ENCODE data around the gene PLAC8L1. TPM values are rescaled to one million over a fixed set of nuclear protein-coding genes. Genes with fewer than 3 reads are reported as not detected.

PLAC8L1 gene
- 2.3 to 4.2 TPM (median 2.6 TPM) in 3 replicates for total RNA-seq

- DNase-seq (ENCODE audit: low spot score in 2 of 2, unreplicated experiment in 2 of 2) = no peak
- Mint-ChIP-seq H3K36me3 (peaks cover 8% of the 10 kb centered on the region), H3K27ac (no peak within 1 kb of the TSS), H3K4me3 (no peak within 1 kb of the TSS), H3K9me3 (no peaks in the 10 kb centered on the region), H3K4me1 (no peaks in the 10 kb centered on the region), H3K27me3 (ENCODE audit: low read depth) (no peaks in the 10 kb centered on the region)
- TF ChIP-seq CTCF (IDR thresholded peaks at IDR 0.05; ENCODE audit: unreplicated experiment) = no peak
Measured at GRCh38 chr5:146105477-146105876, at the start of gene PLAC8L1. Gene PLAC8L1, minus strand, starts transcription at chr5:146105577. Its CDS starts 1,266 bp downstream, at chr5:146104311.

- no peak overlapping the region for H3K27ac Mint-ChIP-seq
Measured at GRCh38 chr5:146151970-146152369, 46.6 kb upstream of the PLAC8L1 start.

GRCh38 chr5:146137967-146138403 lies 32.6 kb upstream of the PLAC8L1 start:
- no peak for DNase-seq (ENCODE audit: low spot score in 2 of 2, unreplicated experiment in 2 of 2)
- Mint-ChIP-seq H3K4me3 (no peak overlapping the region), H3K9me3 (no peaks in the 10 kb centered on the region), H3K36me3 (peaks cover 42% of the 10 kb centered on the region), H3K27ac (peak overlapping the region; percentile 50), H3K4me1 (no peaks in the 10 kb centered on the region), H3K27me3 (ENCODE audit: low read depth) (no peaks in the 10 kb centered on the region)
- TF ChIP-seq CTCF (IDR thresholded peaks at IDR 0.05; ENCODE audit: unreplicated experiment) = no peak

More at GRCh38 chr5:146151970-146152369, 46.6 kb upstream of the PLAC8L1 start:
- no peak for DNase-seq (ENCODE audit: low spot score in 2 of 2, unreplicated experiment in 2 of 2)
- no peaks in the 10 kb centered on the region for H3K4me1 Mint-ChIP-seq
- peaks cover 3% of the 10 kb centered on the region for H3K9me3 Mint-ChIP-seq
- TF ChIP-seq CTCF (IDR thresholded peaks at IDR 0.05; ENCODE audit: unreplicated experiment) = no peak
- H3K27me3 Mint-ChIP-seq (ENCODE audit: low read depth) = no peaks in the 10 kb centered on the region
- no peak overlapping the region for H3K4me3 Mint-ChIP-seq
- peaks cover 57% of the 10 kb centered on the region for H3K36me3 Mint-ChIP-seq

- TF ChIP-seq CTCF (IDR thresholded peaks at IDR 0.05; ENCODE audit: unreplicated experiment) = peak; percentile 52
- Mint-ChIP-seq H3K4me3 (no peak overlapping the region), H3K27ac (no peak overlapping the region), H3K4me1 (no peaks in the 10 kb centered on the region), H3K36me3 (peaks cover 35% of the 10 kb centered on the region), H3K27me3 (ENCODE audit: low read depth) (no peaks in the 10 kb centered on the region), H3K9me3 (no peaks in the 10 kb centered on the region)
- DNase-seq (ENCODE audit: low spot score in 2 of 2, unreplicated experiment in 2 of 2) = no peak
Measured at GRCh38 chr5:146130440-146131045, 25.2 kb upstream of the PLAC8L1 start.

- DNase-seq (ENCODE audit: low spot score in 2 of 2, unreplicated experiment in 2 of 2) = no peak
- no peaks in the 10 kb centered on the region for H3K27me3 Mint-ChIP-seq (ENCODE audit: low read depth)
- no peaks in the 10 kb centered on the region for H3K4me1 Mint-ChIP-seq
- H3K27ac Mint-ChIP-seq = no peak overlapping the region
- H3K36me3 Mint-ChIP-seq = peaks cover 45% of the 10 kb centered on the region
- H3K4me3 Mint-ChIP-seq = no peak overlapping the region
- TF ChIP-seq CTCF (IDR thresholded peaks at IDR 0.05; ENCODE audit: unreplicated experiment) = no peak
- H3K9me3 Mint-ChIP-seq = peaks cover 5% of the 10 kb centered on the region
Measured at GRCh38 chr5:146126068-146126467, 20.7 kb upstream of the PLAC8L1 start.

All from mesothelial cell of epicardium (in vitro differentiated cells).